Keratinocyte (primary cell): Measurements from ENCODE around the gene OLFML1. TPM values are rescaled to one million over a fixed set of nuclear protein-coding genes. Genes with fewer than 3 reads are reported as not detected.

ENCODE experiments used
- DNase-seq: peaks from one replicate; pipeline ENCODE4 v3.0.0-alpha.2; 2011; ENCODE audit warnings: low read depth, missing footprints, low spot score
- FAIRE-seq: peaks from 2 replicates; lab custom pipeline; 2011; peaks lifted over from hg19 to GRCh38; lab: Jason Lieb, UNC
- H2AFZ ChIP-seq: 2 replicates; pipeline ENCODE4 v1.6.0; 2012; ENCODE audit warnings: low read length, control low read depth, inconsistent platforms; ENCODE audit not compliant: control insufficient read depth
- H3K27ac ChIP-seq: 2 replicates; pipeline ENCODE4 v1.5.1; 2011; ENCODE audit warnings: low read length; ENCODE audit not compliant: control insufficient read depth, insufficient read depth
- H3K27me3 ChIP-seq: 3 replicates; pipeline ENCODE4 v1.6.0; 2011; ENCODE audit warnings: low read length; ENCODE audit not compliant: control insufficient read depth, insufficient read depth; ENCODE audit errors: extremely low read depth
- H3K36me3 ChIP-seq, 2 experiments: 2 replicates in 1 of 2; 3 replicates in 1 of 2; pipeline ENCODE4 v1.5.1; 2011; ENCODE audit warnings: low read length in 2 of 2, mild to moderate bottlenecking in 1 of 2; ENCODE audit not compliant: control insufficient read depth in 2 of 2, insufficient read depth in 2 of 2; ENCODE audit errors: extremely low read depth in 1 of 2
- H3K4me1 ChIP-seq: 3 replicates; pipeline ENCODE4 v1.5.1; 2011; ENCODE audit warnings: low read length; ENCODE audit not compliant: control insufficient read depth, insufficient read depth; ENCODE audit errors: extremely low read depth
- H3K4me2 ChIP-seq: 3 replicates; pipeline ENCODE4 v1.6.0; 2011; ENCODE audit warnings: low read depth, low read length; ENCODE audit not compliant: control insufficient read depth, insufficient read depth; ENCODE audit errors: extremely low read depth
- H3K4me3 ChIP-seq, 3 experiments: fragments of 200-600 bp in 1 of 3; sonication (generic) in 1 of 3; 2 replicates in 2 of 3; 3 replicates in 1 of 3; pipeline ENCODE4 v1.5.1; 2011 to 2016; ENCODE audit warnings: low read length in 3 of 3, mild to moderate bottlenecking in 3 of 3, control low read depth in 2 of 3, inconsistent platforms in 1 of 3, low read depth in 1 of 3, mixed read lengths in 1 of 3, mixed run types in 1 of 3, moderate library complexity in 1 of 3; ENCODE audit not compliant: control insufficient read depth in 2 of 3, insufficient read depth in 2 of 3; ENCODE audit errors: extremely low read depth in 1 of 3
- H3K79me2 ChIP-seq: 2 replicates; pipeline ENCODE4 v1.6.0; 2012; ENCODE audit warnings: low read length; ENCODE audit not compliant: control insufficient read depth, insufficient read depth
- H3K9ac ChIP-seq: 3 replicates; pipeline ENCODE4 v1.6.0; 2011; ENCODE audit warnings: low read length; ENCODE audit not compliant: control insufficient read depth, insufficient read depth; ENCODE audit errors: extremely low read depth
- H3K9me1 ChIP-seq: 3 replicates; pipeline ENCODE4 v1.6.0; 2011; ENCODE audit warnings: low read length; ENCODE audit not compliant: control insufficient read depth, insufficient read depth; ENCODE audit errors: extremely low read depth
- H3K9me3 ChIP-seq: 2 replicates; pipeline ENCODE4 v1.5.1; 2012; ENCODE audit warnings: low read depth, low read length; ENCODE audit not compliant: control insufficient read depth
- H4K20me1 ChIP-seq: 3 replicates; pipeline ENCODE4 v1.6.0; 2011; ENCODE audit warnings: low read length; ENCODE audit not compliant: control insufficient read depth, insufficient read depth; ENCODE audit errors: extremely low read depth
- CTCF ChIP-seq, 3 experiments: IDR thresholded peaks in 1 of 3; conservative IDR thresholded peaks in 1 of 3; optimal IDR thresholded peaks in 1 of 3; 2 replicates in 2 of 3; 3 replicates in 1 of 3; pipeline versions ENCODE3 to v1.5.1; 2011; ENCODE audit warnings: low read length in 3 of 3, mild to moderate bottlenecking in 3 of 3, moderate library complexity in 2 of 3, control low read depth in 1 of 3, inconsistent platforms in 1 of 3; ENCODE audit not compliant: insufficient read depth in 2 of 3; ENCODE audit errors: extremely low read depth in 1 of 3
- EZH2 ChIP-seq: IDR thresholded peaks from one replicate; pipeline ENCODE4 v1.6.1; 2012; ENCODE audit warnings: inconsistent platforms, mild to moderate bottlenecking, low read length, moderate library complexity
- dilution Hi-C: fragments of 300-500 bp; cut with MboI; formaldehyde crosslinking; loops from one replicate; pipeline ENCODE4 v1.7.0; 2020; ENCODE audit warnings: low sequenced_read_pairs; ENCODE audit not compliant: extremely low pct_ligation_motif_present
- polyA plus RNA-seq, 5 experiments: library from polyadenylated mRNA; depleted of rRNA in 3 of 5; stranded (reverse) in 3 of 5; stranded (forward) in 1 of 5; unstranded in 1 of 5; fragments of >200 nt; gene quantifications; 1 replicate in 1 of 5; 2 replicates in 3 of 5; 3 replicates in 1 of 5; pipeline versions ENCODE4 v1.2.1 to v1.2.3, GENCODE V29; 2011 to 2012; ENCODE audit warnings: missing spikeins in 2 of 5, low read depth in 1 of 5, low replicate concordance in 1 of 5

Gene OLFML1
- polyA plus RNA-seq, 1 donor (not counting 4 experiments of a cell fraction or from before 2014, with no cell fraction given): not detected

DNA sequence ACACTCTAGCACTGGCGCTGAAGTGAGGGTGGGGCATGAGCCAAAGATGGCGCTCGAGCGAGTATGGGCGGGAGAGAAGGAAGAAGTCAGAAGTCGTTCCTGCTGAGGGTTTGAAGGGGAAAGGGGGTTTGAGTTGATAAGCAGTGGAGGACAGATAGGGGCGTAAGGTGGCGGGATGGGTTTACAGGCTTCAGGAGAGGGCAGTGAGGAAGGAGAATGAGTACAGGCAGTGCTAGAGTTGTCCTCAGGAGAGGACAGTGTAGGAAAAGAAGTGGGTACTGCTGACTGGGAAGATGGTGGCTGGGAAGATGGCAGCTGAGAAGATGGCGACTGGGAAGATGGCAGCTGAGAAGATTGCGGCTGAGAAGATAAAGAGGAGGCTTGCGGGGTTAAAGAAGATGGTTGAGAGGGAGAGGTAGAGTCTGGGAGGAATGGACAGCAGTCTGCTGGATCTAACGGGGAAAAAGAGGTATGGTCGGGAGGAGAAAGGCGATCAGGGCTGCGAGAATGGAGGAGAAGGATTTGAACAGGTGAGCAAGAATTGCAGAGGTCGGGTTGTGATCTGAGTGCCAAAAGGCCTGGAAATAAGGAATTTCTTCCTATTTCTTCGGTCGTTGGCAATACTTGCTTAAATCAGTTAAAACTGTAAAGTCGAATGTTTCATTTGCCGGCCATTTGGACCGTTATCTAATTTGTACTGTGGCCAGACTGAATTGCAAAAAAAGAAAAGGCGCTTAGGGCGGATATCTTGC is 33.7 kb downstream of the OLFML1 start:
- Histone ChIP-seq H3K79me2 (no peaks in the 10 kb centered on the region), H3K4me2 (no peak overlapping the region), H2AFZ (no peak overlapping the region), H3K36me3 (no peaks in the 10 kb centered on the region), H3K27ac (no peak overlapping the region), H4K20me1 (no peaks in the 10 kb centered on the region), H3K9ac (no peak overlapping the region), H3K27me3 (peaks cover 4% of the 10 kb centered on the region), H3K9me1 (no peaks in the 10 kb centered on the region), H3K4me1 (peaks cover 6% of the 10 kb centered on the region), H3K4me3 (no peak overlapping the region), H3K9me3 (no peaks in the 10 kb centered on the region)
- no peak for TF ChIP-seq EZH2
- no peak for TF ChIP-seq CTCF (optimal IDR thresholded peaks at IDR 0.05 in 1 of 3, IDR thresholded peaks at IDR 0.05 in 1 of 3, conservative IDR thresholded peaks at IDR 0.05 in 1 of 3; ENCODE audit: extremely low read depth in 1 of 3, insufficient read depth in 2 of 3, low read length in 3 of 3)
- no peak for FAIRE-seq
- dilution Hi-C loops: no loop called here
- no peak for DNase-seq

DNA sequence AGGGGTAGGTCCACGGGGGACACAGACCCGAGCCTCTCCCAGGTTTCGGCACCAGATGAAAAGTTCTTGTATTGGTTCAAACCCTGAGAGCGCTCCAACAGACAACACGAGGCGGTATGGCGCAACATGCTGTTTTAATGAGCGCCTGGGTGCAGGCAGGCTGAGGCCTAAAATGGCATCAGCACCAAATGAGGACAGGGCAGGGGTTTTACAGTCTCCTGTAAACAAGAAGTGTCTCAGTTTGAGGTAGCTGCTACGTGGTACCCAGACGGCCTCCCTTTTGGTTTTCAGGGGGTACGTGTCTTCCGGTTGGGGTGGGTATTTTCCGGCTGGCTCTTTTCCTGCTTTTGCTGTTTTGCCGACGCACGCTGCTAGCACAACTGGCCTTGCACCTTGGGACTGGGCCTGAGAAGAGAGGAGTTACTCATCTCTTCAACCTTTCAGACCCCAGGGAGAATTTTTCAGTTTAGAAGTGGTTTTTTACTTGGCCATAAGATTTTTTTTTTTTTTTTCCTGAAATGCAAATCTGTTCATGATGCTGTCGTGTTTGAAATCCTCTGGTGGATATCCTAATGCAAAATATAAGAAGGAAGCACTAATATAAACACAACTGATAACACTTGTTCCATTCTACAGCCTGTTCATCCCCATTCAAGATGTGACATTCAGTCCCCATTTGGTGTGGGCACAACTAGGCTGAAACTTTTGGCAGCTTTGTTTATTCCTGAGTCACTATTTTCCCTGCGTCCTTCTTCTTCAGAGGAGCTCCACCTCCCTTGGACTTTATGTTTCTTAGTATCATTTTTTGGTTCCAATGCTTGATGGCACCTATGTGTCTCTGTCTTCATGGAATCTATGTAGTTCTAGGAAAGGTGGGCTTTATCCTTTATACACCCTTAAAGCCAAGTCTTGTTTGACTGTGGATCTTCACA is 35.0 kb downstream of the OLFML1 start:
- H3K9me1 ChIP-seq: no peaks in the 10 kb centered on the region
- FAIRE-seq (no peak), DNase-seq (no peak)
- H3K36me3 ChIP-seq: no peaks in the 10 kb centered on the region
- no peak overlapping the region for H3K27ac ChIP-seq
- H3K79me2 ChIP-seq: no peaks in the 10 kb centered on the region
- no peak overlapping the region for H3K9ac ChIP-seq
- peaks cover 8% of the 10 kb centered on the region for H3K4me1 ChIP-seq
- dilution Hi-C loops: no loop called here
- H3K9me3 ChIP-seq: no peaks in the 10 kb centered on the region
- no peak overlapping the region for H3K4me3 ChIP-seq
- no peaks in the 10 kb centered on the region for H3K27me3 ChIP-seq
- no peak overlapping the region for H3K4me2 ChIP-seq
- H4K20me1 ChIP-seq: no peaks in the 10 kb centered on the region
- no peak overlapping the region for H2AFZ ChIP-seq
- TF ChIP-seq EZH2 (no peak), CTCF (optimal IDR thresholded peaks at IDR 0.05 in 1 of 3, IDR thresholded peaks at IDR 0.05 in 1 of 3, conservative IDR thresholded peaks at IDR 0.05 in 1 of 3; ENCODE audit: extremely low read depth in 1 of 3, insufficient read depth in 2 of 3, low read length in 3 of 3) (no peak)
